SKM-1 (cell line): ENCODE measurements around the gene SPRED1.
A peak's percentile ranks its signal among the peaks of the same experiment; 100 is the strongest.
"Not testable (repeated sequence)": the region's sequence is repeated elsewhere in the genome, so short reads cannot be mapped to it uniquely, and the experiment has no call there.

ENCODE experiments used
- DNase-seq: peaks from one replicate; lab custom pipeline; 2025; ENCODE audit not compliant: unreplicated experiment; lab: John Stamatoyannopoulos, UW

The SPRED1 gene

GRCh38 chr15:38229705-38230310 is 22.8 kb upstream of the SPRED1 start:
- no peak for DNase-seq

- no peak for DNase-seq
Observed at GRCh38 chr15:38231436-38231835, 21.2 kb upstream of the SPRED1 start.

GRCh38 chr15:38237021-38237420 is 15.6 kb upstream of the SPRED1 start:
- DNase-seq, result not testable (repeated sequence)

GRCh38 chr15:38238311-38238710 is 14.3 kb upstream of the SPRED1 start:
- DNase-seq, result no peak

GRCh38 chr15:38242055-38242454 is 10.6 kb upstream of the SPRED1 start:
- DNase-seq, result no peak

- DNase-seq, result no peak
Observed at GRCh38 chr15:38243278-38244055, 9.2 kb upstream of the SPRED1 start.

- no peak for DNase-seq
Observed at GRCh38 chr15:38247336-38247735, 5.3 kb upstream of the SPRED1 start.

GRCh38 chr15:38253351-38253781 is 730 bp downstream of the SPRED1 start:
- peak; percentile 23 for DNase-seq

GRCh38 chr15:38254051-38254883 is 1.6 kb downstream of the SPRED1 start:
- DNase-seq, result peak; percentile 58

GRCh38 chr15:38255690-38256089 is 3.1 kb downstream of the SPRED1 start:
- no peak for DNase-seq

- DNase-seq, result no peak
Observed at GRCh38 chr15:38257676-38258075, 5.0 kb downstream of the SPRED1 start.

- no peak for DNase-seq
Observed at GRCh38 chr15:38259134-38259533, 6.5 kb downstream of the SPRED1 start.

- DNase-seq, result no peak
Observed at GRCh38 chr15:38260077-38260476, 7.4 kb downstream of the SPRED1 start.

GRCh38 chr15:38263251-38263650 is 10.6 kb downstream of the SPRED1 start:
- no peak for DNase-seq

GRCh38 chr15:38263996-38264395 is 11.4 kb downstream of the SPRED1 start:
- DNase-seq, result no peak

- no peak for DNase-seq
Observed at GRCh38 chr15:38266247-38266986, 13.8 kb downstream of the SPRED1 start.

GRCh38 chr15:38267421-38268022 is 14.9 kb downstream of the SPRED1 start:
- no peak for DNase-seq

- no peak for DNase-seq
Observed at GRCh38 chr15:38271144-38271543, 18.5 kb downstream of the SPRED1 start.

- DNase-seq, result no peak
Observed at GRCh38 chr15:38271895-38272294, 19.3 kb downstream of the SPRED1 start.

- not testable (repeated sequence) for DNase-seq
Observed at GRCh38 chr15:38272431-38272830, 19.8 kb downstream of the SPRED1 start.

GRCh38 chr15:38274135-38274534 is 21.5 kb downstream of the SPRED1 start:
- DNase-seq, result no peak
